Measurements from ENCODE around the gene LRRC8B.

GRCh38 chr1:89475269-89475668 is 49.4 kb upstream of the LRRC8B start:
- TF ChIP-seq POLR2A (IDR thresholded peaks at IDR 0.05; ENCODE audit: low read length) (no peak), GATA1 (IDR thresholded peaks at IDR 0.05; ENCODE audit: low read depth, low read length) (no peak)

All from erythroblast (primary cell).